OCI-LY1 (cell line): ENCODE data around the gene ENTPD7.

ENCODE experiments used
- H2AFZ ChIP-seq: fragments of 200-600 bp; sonication (generic), shearing (Covaris generic); 2 replicates; pipeline ENCODE4 v1.6.0; 2014; ENCODE audit warnings: antibody characterized with exemption, mild to moderate bottlenecking, low read length
- H3F3A ChIP-seq: fragments of 200-600 bp; sonication (generic), shearing (Covaris generic); 2 replicates; pipeline ENCODE4 v1.6.0; 2014; ENCODE audit warnings: mild to moderate bottlenecking, antibody characterized with exemption, low read length, moderate library complexity; ENCODE audit not compliant: insufficient read depth
- H3K27ac ChIP-seq: fragments of 200-600 bp; sonication (generic); 2 replicates; pipeline ENCODE4 v1.5.1; 2014; ENCODE audit warnings: low read length, mixed run types, mild to moderate bottlenecking, low read depth; ENCODE audit not compliant: poor library complexity, severe bottlenecking
- H3K27me3 ChIP-seq: fragments of 200-600 bp; sonication (generic); 2 replicates; pipeline ENCODE4 v1.6.0; 2014; ENCODE audit warnings: antibody characterized with exemption, mild to moderate bottlenecking, low read length, moderate library complexity; ENCODE audit not compliant: insufficient read depth
- H3K36me3 ChIP-seq: fragments of 200-600 bp; sonication (generic); 2 replicates; pipeline ENCODE4 v1.6.1; 2014; ENCODE audit warnings: mild to moderate bottlenecking, antibody characterized with exemption, low read length, moderate library complexity, mixed read lengths; ENCODE audit not compliant: insufficient read depth
- H3K4me1 ChIP-seq: fragments of 200-600 bp; sonication (generic); 2 replicates; pipeline ENCODE4 v1.5.1; 2014; ENCODE audit warnings: mild to moderate bottlenecking, low read length, moderate library complexity; ENCODE audit not compliant: insufficient read depth, severe bottlenecking
- H3K4me2 ChIP-seq: fragments of 200-600 bp; sonication (generic), shearing (Covaris generic); 2 replicates; pipeline ENCODE4 v1.6.1; 2014; ENCODE audit warnings: low read length
- H3K4me3 ChIP-seq: fragments of 200-600 bp; sonication (generic); 2 replicates; pipeline ENCODE4 v1.5.1; 2014; ENCODE audit warnings: low read length, low read depth, mild to moderate bottlenecking, mixed read lengths; ENCODE audit not compliant: poor library complexity, severe bottlenecking
- H3K79me2 ChIP-seq: fragments of 200-600 bp; shearing (Covaris generic); 2 replicates; pipeline ENCODE4 v1.6.1; 2016; ENCODE audit warnings: mixed run types, low read length, mixed read lengths; ENCODE audit not compliant: insufficient read depth
- H3K9ac ChIP-seq: fragments of 200-600 bp; sonication (generic), shearing (Covaris generic); 2 replicates; pipeline ENCODE4 v1.6.1; 2014; ENCODE audit warnings: mild to moderate bottlenecking, low read length, mixed read lengths
- H3K9me2 ChIP-seq: fragments of 200-600 bp; sonication (generic), shearing (Covaris generic); 2 replicates; pipeline ENCODE4 v1.6.1; 2014; ENCODE audit warnings: low read depth, mild to moderate bottlenecking, low read length, mixed read lengths
- H3K9me3 ChIP-seq: fragments of 200-600 bp; shearing (Covaris generic); 2 replicates; pipeline ENCODE4 v1.6.1; 2014; ENCODE audit warnings: low read length, mixed read lengths
- H4K20me1 ChIP-seq: fragments of 200-600 bp; sonication (generic), shearing (Covaris generic); 2 replicates; pipeline ENCODE4 v1.6.0; 2016; ENCODE audit warnings: mild to moderate bottlenecking, low read length; ENCODE audit not compliant: insufficient read depth
- EZH2 ChIP-seq: fragments of 200-600 bp; sonication (generic), shearing (Covaris generic); IDR thresholded peaks from 2 replicates; pipeline ENCODE4 v1.8.0; 2017; ENCODE audit warnings: borderline replicate concordance, mixed run types, mild to moderate bottlenecking, antibody characterized with exemption, low read length, moderate library complexity, mixed read lengths
- TF ChIP-seq, protein P1 (sequence below): fragments of 200-600 bp; sonication (generic), shearing (Covaris generic); IDR thresholded peaks from 2 replicates; pipeline ENCODE4 v1.5.1; 2017; ENCODE audit warnings: mild to moderate bottlenecking, antibody characterized with exemption, low read length, moderate library complexity, mixed read lengths

ENTPD7 gene

GRCh38 chr10:99628923-99629624, 30.2 kb upstream of the ENTPD7 start:
- Histone ChIP-seq H3K4me1 (no peaks in the 10 kb centered on the region), H3K27me3 (no peaks in the 10 kb centered on the region), H3K27ac (no peak overlapping the region), H2AFZ (no peak overlapping the region), H3K9ac (no peak overlapping the region), H3K9me2 (no peaks in the 10 kb centered on the region), H3K36me3 (no peaks in the 10 kb centered on the region), H3F3A (no peaks in the 10 kb centered on the region), H3K9me3 (no peaks in the 10 kb centered on the region), H3K4me3 (no peak overlapping the region), H4K20me1 (no peaks in the 10 kb centered on the region), H3K4me2 (no peak overlapping the region), H3K79me2 (no peaks in the 10 kb centered on the region)
- TF ChIP-seq, protein P1, sequence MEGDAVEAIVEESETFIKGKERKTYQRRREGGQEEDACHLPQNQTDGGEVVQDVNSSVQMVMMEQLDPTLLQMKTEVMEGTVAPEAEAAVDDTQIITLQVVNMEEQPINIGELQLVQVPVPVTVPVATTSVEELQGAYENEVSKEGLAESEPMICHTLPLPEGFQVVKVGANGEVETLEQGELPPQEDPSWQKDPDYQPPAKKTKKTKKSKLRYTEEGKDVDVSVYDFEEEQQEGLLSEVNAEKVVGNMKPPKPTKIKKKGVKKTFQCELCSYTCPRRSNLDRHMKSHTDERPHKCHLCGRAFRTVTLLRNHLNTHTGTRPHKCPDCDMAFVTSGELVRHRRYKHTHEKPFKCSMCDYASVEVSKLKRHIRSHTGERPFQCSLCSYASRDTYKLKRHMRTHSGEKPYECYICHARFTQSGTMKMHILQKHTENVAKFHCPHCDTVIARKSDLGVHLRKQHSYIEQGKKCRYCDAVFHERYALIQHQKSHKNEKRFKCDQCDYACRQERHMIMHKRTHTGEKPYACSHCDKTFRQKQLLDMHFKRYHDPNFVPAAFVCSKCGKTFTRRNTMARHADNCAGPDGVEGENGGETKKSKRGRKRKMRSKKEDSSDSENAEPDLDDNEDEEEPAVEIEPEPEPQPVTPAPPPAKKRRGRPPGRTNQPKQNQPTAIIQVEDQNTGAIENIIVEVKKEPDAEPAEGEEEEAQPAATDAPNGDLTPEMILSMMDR: no peak
- TF ChIP-seq EZH2: no peak

DNA sequence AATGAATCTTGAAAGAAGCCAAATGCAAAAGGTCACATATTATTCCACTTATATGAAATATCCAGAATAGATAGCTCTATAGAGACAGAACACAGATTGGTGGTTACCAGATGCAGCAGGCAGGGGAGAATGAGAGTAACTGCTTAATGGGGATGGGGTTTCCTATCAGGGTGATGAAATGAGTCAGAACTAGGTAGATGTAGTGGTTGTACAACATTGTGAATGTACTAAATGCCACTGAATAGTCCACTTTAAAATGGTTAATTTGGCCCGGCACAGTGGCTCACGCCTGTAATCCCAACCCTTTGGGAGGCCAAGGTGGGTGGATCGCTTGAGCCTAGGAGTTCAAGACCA, 29.7 kb upstream of the ENTPD7 start:
- Histone ChIP-seq H3K27ac (no peak overlapping the region), H3K4me2 (no peak overlapping the region), H3K9me2 (no peaks in the 10 kb centered on the region), H3K9ac (no peak overlapping the region), H3K4me3 (no peak overlapping the region), H3K79me2 (no peaks in the 10 kb centered on the region), H3K36me3 (no peaks in the 10 kb centered on the region), H2AFZ (no peak overlapping the region), H4K20me1 (no peaks in the 10 kb centered on the region), H3K4me1 (no peaks in the 10 kb centered on the region), H3K27me3 (no peaks in the 10 kb centered on the region), H3K9me3 (no peaks in the 10 kb centered on the region), H3F3A (no peaks in the 10 kb centered on the region)
- TF ChIP-seq, protein P1: no peak
- TF ChIP-seq EZH2: no peak

- Histone ChIP-seq H3K9me3 (no peaks in the 10 kb centered on the region), H2AFZ (no peak overlapping the region), H3K4me1 (no peaks in the 10 kb centered on the region), H3K27me3 (no peaks in the 10 kb centered on the region), H4K20me1 (no peaks in the 10 kb centered on the region), H3K36me3 (no peaks in the 10 kb centered on the region), H3K4me3 (no peak overlapping the region), H3K27ac (no peak overlapping the region), H3K9ac (no peak overlapping the region), H3K79me2 (no peaks in the 10 kb centered on the region), H3K9me2 (no peaks in the 10 kb centered on the region), H3F3A (no peaks in the 10 kb centered on the region), H3K4me2 (no peak overlapping the region)
- no peak for TF ChIP-seq EZH2
- TF ChIP-seq, protein P1: peak; percentile 43
Measured at GRCh38 chr10:99630433-99630832, 28.9 kb upstream of the ENTPD7 start.
